DOHH2 (cell line): ENCODE results near the gene ZNF76.

Experiments used
- CTCF ChIP-seq: fragments of 200-600 bp; sonication (generic); IDR thresholded peaks from one replicate; pipeline ENCODE4 v1.5.1; 2014; ENCODE audit warnings: antibody characterized with exemption, mild to moderate bottlenecking, low read depth, low read length; ENCODE audit not compliant: poor library complexity, severe bottlenecking
- EZH2phosphoT487 ChIP-seq: fragments of 200-600 bp; sonication (generic); IDR thresholded peaks from 2 replicates; pipeline ENCODE4 v1.6.1; 2017; ENCODE audit warnings: borderline replicate concordance, mild to moderate bottlenecking, antibody characterized with exemption, low read length, moderate library complexity, mixed read lengths

GRCh38 chr6:35300848-35301247 is 41.3 kb downstream of the ZNF76 start:
- TF ChIP-seq CTCF (no peak), EZH2phosphoT487 (no peak)
